Right lobe of liver (tissue), 4 donors: ENCODE data around the gene FAM20B.

Experiments
- POLR2A ChIP-seq: fragments of 450-650 bp; IDR thresholded peaks from one replicate; pipeline ENCODE4 v1.6.1; 2017; ENCODE audit warnings: antibody characterized with exemption, mild to moderate bottlenecking
- TF ChIP-seq, protein P1 (sequence below), 4 donors: fragments of 200-600 bp in 3 of 4; fragments of 450-650 bp in 1 of 4; IDR thresholded peaks; one replicate each; pipeline versions ENCODE4 v1.5.1 to v1.8.0; 2016 to 2022; ENCODE audit warnings: antibody characterized with exemption in 4 of 4, mild to moderate bottlenecking in 2 of 4
- donor health status: DM: no; HTN: no; CAD: no.
- donor health status: DM: no; HTN: no; CAD: no.
- donor health status: DM: no; HTN: yes; CAD: no.

DNA sequence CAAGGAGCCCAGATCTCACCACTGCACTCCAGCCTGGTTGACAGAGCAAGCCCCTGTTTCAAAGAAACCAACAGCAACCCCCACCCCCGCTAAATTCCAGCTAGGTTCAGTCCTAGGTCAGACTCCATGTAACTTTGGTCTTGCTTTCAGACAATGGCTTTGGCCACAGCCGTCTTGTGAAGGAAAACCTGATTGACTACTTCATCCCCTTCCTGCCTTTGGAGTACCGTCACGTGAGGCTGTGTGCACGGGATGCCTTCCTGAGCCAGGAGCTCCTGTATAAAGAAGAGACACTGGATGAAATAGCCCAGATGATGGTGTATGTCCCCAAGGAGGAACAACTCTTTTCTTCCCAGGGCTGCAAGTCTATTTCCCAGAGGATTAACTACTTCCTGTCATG, 69.1 kb downstream of the FAM20B start:
- TF ChIP-seq, protein P1, sequence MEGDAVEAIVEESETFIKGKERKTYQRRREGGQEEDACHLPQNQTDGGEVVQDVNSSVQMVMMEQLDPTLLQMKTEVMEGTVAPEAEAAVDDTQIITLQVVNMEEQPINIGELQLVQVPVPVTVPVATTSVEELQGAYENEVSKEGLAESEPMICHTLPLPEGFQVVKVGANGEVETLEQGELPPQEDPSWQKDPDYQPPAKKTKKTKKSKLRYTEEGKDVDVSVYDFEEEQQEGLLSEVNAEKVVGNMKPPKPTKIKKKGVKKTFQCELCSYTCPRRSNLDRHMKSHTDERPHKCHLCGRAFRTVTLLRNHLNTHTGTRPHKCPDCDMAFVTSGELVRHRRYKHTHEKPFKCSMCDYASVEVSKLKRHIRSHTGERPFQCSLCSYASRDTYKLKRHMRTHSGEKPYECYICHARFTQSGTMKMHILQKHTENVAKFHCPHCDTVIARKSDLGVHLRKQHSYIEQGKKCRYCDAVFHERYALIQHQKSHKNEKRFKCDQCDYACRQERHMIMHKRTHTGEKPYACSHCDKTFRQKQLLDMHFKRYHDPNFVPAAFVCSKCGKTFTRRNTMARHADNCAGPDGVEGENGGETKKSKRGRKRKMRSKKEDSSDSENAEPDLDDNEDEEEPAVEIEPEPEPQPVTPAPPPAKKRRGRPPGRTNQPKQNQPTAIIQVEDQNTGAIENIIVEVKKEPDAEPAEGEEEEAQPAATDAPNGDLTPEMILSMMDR (IDR thresholded peaks at IDR 0.05) = no peak
- TF ChIP-seq POLR2A = no peak
